Activated naive CD4-positive, alpha-beta T cell treated with anti-CD3 and anti-CD28 coated beads for 36 hours (primary cell): Measurements from ENCODE around the gene NXPE4. TPM values are rescaled to one million over a fixed set of nuclear protein-coding genes. Genes with fewer than 3 reads are reported as not detected.

Source experiments
- total RNA-seq, 2 experiments: library from RNA; stranded (reverse); gene quantifications; one replicate each; pipeline ENCODE4 v1.2.3, GENCODE V29; 2021

The NXPE4 gene
- total RNA-seq, 2 experiments from 2014 or later: not detected

Other genes with a start within 250 kb of the NXPE4 start
- 1 to 10 TPM; 7.5 to 7.6 TPM for gene C11orf71, start 195.3 kb downstream of the NXPE4 start, total RNA-seq
- 10 to 100 TPM; 36.9 to 41.7 TPM for gene RBM7, start 195.1 kb downstream of the NXPE4 start, total RNA-seq
- 10 to 100 TPM; 51.1 to 51.4 TPM for gene REXO2, start 156.3 kb downstream of the NXPE4 start, total RNA-seq
- not detected for gene NXPE1, start 35.9 kb downstream of the NXPE4 start, total RNA-seq
- not detected for gene NXPE2, start 82.7 kb upstream of the NXPE4 start, total RNA-seq